Fibroblast of lung (primary cell): ENCODE measurements around the gene TNFAIP2.

Experiments
- EZH2 ChIP-seq: IDR thresholded peaks from 2 replicates; pipeline ENCODE4 v1.5.1; 2012; ENCODE audit warnings: low read length, control low read depth, mild to moderate bottlenecking; ENCODE audit errors: missing control alignments
- TF ChIP-seq, protein P1 (sequence below), 2 donors: IDR thresholded peaks in 1 of 2; conservative IDR thresholded peaks in 1 of 2; 1 replicate in 1 of 2; 2 replicates in 1 of 2; pipeline ENCODE4 v1.5.1; 2011 to 2012; ENCODE audit warnings: low read length in 2 of 2, control low read depth in 1 of 2, inconsistent platforms in 1 of 2, low read depth in 1 of 2, mild to moderate bottlenecking in 1 of 2

GRCh38 chr14:103112400-103113243 lies 10.6 kb upstream of the TNFAIP2 start:
- TF ChIP-seq, protein P1, sequence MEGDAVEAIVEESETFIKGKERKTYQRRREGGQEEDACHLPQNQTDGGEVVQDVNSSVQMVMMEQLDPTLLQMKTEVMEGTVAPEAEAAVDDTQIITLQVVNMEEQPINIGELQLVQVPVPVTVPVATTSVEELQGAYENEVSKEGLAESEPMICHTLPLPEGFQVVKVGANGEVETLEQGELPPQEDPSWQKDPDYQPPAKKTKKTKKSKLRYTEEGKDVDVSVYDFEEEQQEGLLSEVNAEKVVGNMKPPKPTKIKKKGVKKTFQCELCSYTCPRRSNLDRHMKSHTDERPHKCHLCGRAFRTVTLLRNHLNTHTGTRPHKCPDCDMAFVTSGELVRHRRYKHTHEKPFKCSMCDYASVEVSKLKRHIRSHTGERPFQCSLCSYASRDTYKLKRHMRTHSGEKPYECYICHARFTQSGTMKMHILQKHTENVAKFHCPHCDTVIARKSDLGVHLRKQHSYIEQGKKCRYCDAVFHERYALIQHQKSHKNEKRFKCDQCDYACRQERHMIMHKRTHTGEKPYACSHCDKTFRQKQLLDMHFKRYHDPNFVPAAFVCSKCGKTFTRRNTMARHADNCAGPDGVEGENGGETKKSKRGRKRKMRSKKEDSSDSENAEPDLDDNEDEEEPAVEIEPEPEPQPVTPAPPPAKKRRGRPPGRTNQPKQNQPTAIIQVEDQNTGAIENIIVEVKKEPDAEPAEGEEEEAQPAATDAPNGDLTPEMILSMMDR (conservative IDR thresholded peaks at IDR 0.05 in 1 of 2, IDR thresholded peaks at IDR 0.05 in 1 of 2; ENCODE audit: low read depth in 1 of 2, low read length in 2 of 2): no peak
- no peak for TF ChIP-seq EZH2
